ENCODE results near the gene TAF6. TPM values are rescaled to one million over a fixed set of nuclear protein-coding genes. Genes with fewer than 3 reads are reported as not detected.

TAF6 gene
- total RNA-seq, 3 donors from 2014 or later = 31.5 to 35.0 (median 34.4) TPM

- intact Hi-C loops (cut with DNase I; ENCODE audit: low total_unique reads) = no loop called here
- Histone ChIP-seq H3K9me3 (no peaks in the 10 kb centered on the region), H3K36me3 (peaks cover 9% of the 10 kb centered on the region), H3K4me3 (no peak overlapping the region), H3K27ac (peak overlapping the region; percentile 11 to 25), H3K4me1 (peaks cover 0 to 3% of the 10 kb centered on the region in 2 donors), H3K27me3 (no peaks in the 10 kb centered on the region)
- no peak for DNase-seq (ENCODE audit: low spot score in 2 of 2)
- TF ChIP-seq POLR2A (IDR thresholded peaks at IDR 0.05) = no peak
- TF ChIP-seq CTCF (IDR thresholded peaks at IDR 0.05) = no peak
- no peak for TF ChIP-seq POLR2AphosphoS5 (IDR thresholded peaks at IDR 0.05)
Measured at GRCh38 chr7:100093054-100093453, 26.1 kb downstream of the TAF6 start.

- no peak for DNase-seq (ENCODE audit: low spot score in 2 of 2)
- Histone ChIP-seq H3K9me3 (no peaks in the 10 kb centered on the region), H3K4me1 (peaks cover 0 to 3% of the 10 kb centered on the region in 2 donors), H3K4me3 (no peak overlapping the region), H3K36me3 (peaks cover 9% of the 10 kb centered on the region), H3K27ac (no peak overlapping the region), H3K27me3 (no peaks in the 10 kb centered on the region)
- TF ChIP-seq POLR2A (IDR thresholded peaks at IDR 0.05) (no peak), POLR2AphosphoS5 (IDR thresholded peaks at IDR 0.05) (no peak), CTCF (IDR thresholded peaks at IDR 0.05) (no peak)
- intact Hi-C loops (cut with DNase I; ENCODE audit: low total_unique reads) = no loop called here
Measured at GRCh38 chr7:100091411-100092181, 27.6 kb downstream of the TAF6 start.

GRCh38 chr7:100090527-100091410, 28.4 kb downstream of the TAF6 start:
- Histone ChIP-seq H3K27ac (no peak overlapping the region), H3K27me3 (no peaks in the 10 kb centered on the region), H3K9me3 (no peaks in the 10 kb centered on the region), H3K36me3 (peaks cover 9% of the 10 kb centered on the region), H3K4me3 (no peak overlapping the region), H3K4me1 (peaks cover 0 to 3% of the 10 kb centered on the region in 2 donors)
- intact Hi-C loops (cut with DNase I; ENCODE audit: low total_unique reads) = no loop called here
- DNase-seq (ENCODE audit: low spot score in 2 of 2) = no peak
- TF ChIP-seq CTCF (IDR thresholded peaks at IDR 0.05) (no peak), POLR2A (IDR thresholded peaks at IDR 0.05) (no peak), POLR2AphosphoS5 (IDR thresholded peaks at IDR 0.05) (no peak)

GRCh38 chr7:100089458-100090196, 29.5 kb downstream of the TAF6 start:
- no peaks in the 10 kb centered on the region for H3K9me3 ChIP-seq
- no peak for DNase-seq (ENCODE audit: low spot score in 2 of 2)
- peak overlapping the region; percentile 88 to 90 for H3K27ac ChIP-seq
- peaks cover 0 to 3% of the 10 kb centered on the region in 2 donors for H3K4me1 ChIP-seq
- no peaks in the 10 kb centered on the region for H3K27me3 ChIP-seq
- intact Hi-C loops (cut with DNase I; ENCODE audit: low total_unique reads) = loop anchor here (10.0 kb wide), 2 partner anchors 55 to 75 kb away; partner anchors contain the start of genes LAMTOR4 and ZKSCAN1
- peak overlapping the region; percentile 57 to 87 (median 78) for H3K4me3 ChIP-seq
- peaks cover 9% of the 10 kb centered on the region for H3K36me3 ChIP-seq
- TF ChIP-seq CTCF (IDR thresholded peaks at IDR 0.05) (no peak), POLR2AphosphoS5 (IDR thresholded peaks at IDR 0.05) (no peak), POLR2A (IDR thresholded peaks at IDR 0.05) (no peak)

All from breast epithelium (tissue), 4 donors.